Measurements from ENCODE around the gene DENND1A.

The DENND1A gene

GRCh38 chr9:123395689-123396511, 534.0 kb downstream of the DENND1A start:
- H3K9ac ChIP-seq (ENCODE audit: low read length), result no peak overlapping the region
- no peaks in the 10 kb centered on the region for H3K9me2 ChIP-seq (replicated peaks; ENCODE audit: insufficient read depth, low read length)
- H3K4me3 ChIP-seq (ENCODE audit: insufficient read depth, low read length, poor library complexity, severe bottlenecking), result no peak overlapping the region
- H3K36me3 ChIP-seq (ENCODE audit: low read length), result no peaks in the 10 kb centered on the region
- H3K4me2 ChIP-seq (ENCODE audit: low read depth, low read length, poor library complexity, severe bottlenecking), result no peak overlapping the region
- H3K79me2 ChIP-seq (ENCODE audit: insufficient read depth, low read length), result no peaks in the 10 kb centered on the region
- no peak overlapping the region for H3K27ac ChIP-seq (ENCODE audit: low read depth, low read length)
- no peak for TF ChIP-seq EZH2phosphoT487 (conservative IDR thresholded peaks at IDR 0.05; ENCODE audit: low read length)
- TF ChIP-seq, protein P1, sequence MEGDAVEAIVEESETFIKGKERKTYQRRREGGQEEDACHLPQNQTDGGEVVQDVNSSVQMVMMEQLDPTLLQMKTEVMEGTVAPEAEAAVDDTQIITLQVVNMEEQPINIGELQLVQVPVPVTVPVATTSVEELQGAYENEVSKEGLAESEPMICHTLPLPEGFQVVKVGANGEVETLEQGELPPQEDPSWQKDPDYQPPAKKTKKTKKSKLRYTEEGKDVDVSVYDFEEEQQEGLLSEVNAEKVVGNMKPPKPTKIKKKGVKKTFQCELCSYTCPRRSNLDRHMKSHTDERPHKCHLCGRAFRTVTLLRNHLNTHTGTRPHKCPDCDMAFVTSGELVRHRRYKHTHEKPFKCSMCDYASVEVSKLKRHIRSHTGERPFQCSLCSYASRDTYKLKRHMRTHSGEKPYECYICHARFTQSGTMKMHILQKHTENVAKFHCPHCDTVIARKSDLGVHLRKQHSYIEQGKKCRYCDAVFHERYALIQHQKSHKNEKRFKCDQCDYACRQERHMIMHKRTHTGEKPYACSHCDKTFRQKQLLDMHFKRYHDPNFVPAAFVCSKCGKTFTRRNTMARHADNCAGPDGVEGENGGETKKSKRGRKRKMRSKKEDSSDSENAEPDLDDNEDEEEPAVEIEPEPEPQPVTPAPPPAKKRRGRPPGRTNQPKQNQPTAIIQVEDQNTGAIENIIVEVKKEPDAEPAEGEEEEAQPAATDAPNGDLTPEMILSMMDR (IDR thresholded peaks at IDR 0.05; ENCODE audit: insufficient read depth, low read length, poor library complexity, severe bottlenecking), result no peak
- no peaks in the 10 kb centered on the region for H4K20me1 ChIP-seq (ENCODE audit: low read depth, low read length)
- H3K9me3 ChIP-seq (ENCODE audit: insufficient read depth, low read length), result no peaks in the 10 kb centered on the region
- no peak overlapping the region for H2AFZ ChIP-seq (ENCODE audit: low read depth, low read length, severe bottlenecking)
- no peaks in the 10 kb centered on the region for H3K27me3 ChIP-seq (ENCODE audit: low read length)
- no peaks in the 10 kb centered on the region for H3F3A ChIP-seq (ENCODE audit: insufficient read depth)

DNA sequence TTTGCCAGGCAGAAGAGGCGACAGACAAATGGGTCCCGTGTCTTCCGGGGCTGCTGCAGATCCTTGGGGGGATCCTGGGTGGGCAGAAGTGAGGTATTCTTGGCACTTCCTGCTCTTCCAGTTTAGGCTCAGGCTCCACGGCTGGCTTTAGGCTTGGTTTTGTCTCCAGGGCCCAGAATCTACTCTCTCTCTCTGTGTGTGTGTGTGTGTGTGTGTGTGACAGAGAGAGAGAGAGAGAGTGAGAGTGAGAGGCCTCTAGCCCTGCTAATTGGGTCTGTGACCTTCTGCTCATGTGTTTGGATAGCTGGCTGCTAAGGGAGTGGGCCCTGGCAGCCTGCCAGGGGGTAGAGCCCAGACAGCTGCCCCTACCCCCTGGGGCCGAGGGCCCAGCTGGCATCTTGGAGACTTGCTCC, 534.6 kb downstream of the DENND1A start:
- Histone ChIP-seq H3K9ac (ENCODE audit: low read length) (no peak overlapping the region), H3K4me3 (ENCODE audit: insufficient read depth, low read length, poor library complexity, severe bottlenecking) (no peak overlapping the region), H3F3A (ENCODE audit: insufficient read depth) (no peaks in the 10 kb centered on the region), H3K9me2 (replicated peaks; ENCODE audit: insufficient read depth, low read length) (no peaks in the 10 kb centered on the region), H3K9me3 (ENCODE audit: insufficient read depth, low read length) (no peaks in the 10 kb centered on the region), H2AFZ (ENCODE audit: low read depth, low read length, severe bottlenecking) (no peak overlapping the region), H4K20me1 (ENCODE audit: low read depth, low read length) (no peaks in the 10 kb centered on the region), H3K36me3 (ENCODE audit: low read length) (no peaks in the 10 kb centered on the region), H3K4me2 (ENCODE audit: low read depth, low read length, poor library complexity, severe bottlenecking) (no peak overlapping the region), H3K27ac (ENCODE audit: low read depth, low read length) (no peak overlapping the region), H3K27me3 (ENCODE audit: low read length) (no peaks in the 10 kb centered on the region), H3K79me2 (ENCODE audit: insufficient read depth, low read length) (no peaks in the 10 kb centered on the region)
- TF ChIP-seq EZH2phosphoT487 (conservative IDR thresholded peaks at IDR 0.05; ENCODE audit: low read length), result no peak
- TF ChIP-seq, protein P1 (IDR thresholded peaks at IDR 0.05; ENCODE audit: insufficient read depth, low read length, poor library complexity, severe bottlenecking), result no peak

DNA sequence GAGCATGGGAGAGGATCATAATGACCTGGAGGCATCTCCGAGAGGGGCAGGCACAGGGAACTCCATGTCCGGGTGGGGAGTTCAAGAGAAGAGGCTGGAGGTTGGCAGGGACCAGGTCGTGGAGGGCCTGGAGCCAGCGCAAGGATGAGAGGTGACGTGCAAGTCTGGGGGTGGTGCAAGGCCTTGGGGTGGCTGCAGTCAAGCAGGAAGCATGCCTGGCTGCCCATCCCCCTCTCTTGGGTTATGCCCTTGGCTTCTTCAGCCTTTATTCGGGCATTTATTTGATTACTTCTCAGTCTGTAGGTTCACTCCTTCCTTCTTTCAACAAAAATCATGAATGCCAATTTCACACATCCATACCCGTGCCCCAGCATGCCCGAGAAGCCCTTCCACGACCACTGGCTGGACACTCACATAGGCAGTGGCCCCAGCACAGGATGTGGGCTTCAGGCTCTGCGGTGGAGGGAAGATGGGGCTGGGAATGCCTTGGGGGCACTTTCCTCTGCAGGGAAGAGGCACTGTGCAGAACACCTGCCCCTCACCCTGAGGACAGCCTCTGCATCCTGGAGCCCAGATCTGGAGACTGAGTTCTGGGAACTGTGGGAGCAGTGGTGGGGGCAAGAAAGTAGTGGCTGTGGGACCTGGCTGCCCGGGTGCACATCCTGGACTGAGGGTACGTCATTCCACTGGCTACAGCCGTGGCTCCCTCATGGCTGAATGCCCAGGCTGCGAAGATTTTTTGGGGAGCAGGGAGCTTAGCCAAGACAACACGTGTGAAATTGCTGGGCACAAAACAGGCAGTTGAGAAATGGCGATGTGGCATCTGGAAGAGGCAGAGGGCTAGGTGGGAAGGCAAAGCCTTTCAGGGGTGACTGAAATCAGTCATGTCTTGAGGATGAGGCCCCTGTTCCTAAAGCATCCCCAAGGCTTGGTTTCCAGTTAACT, 535.4 kb downstream of the DENND1A start:
- Histone ChIP-seq H4K20me1 (ENCODE audit: low read depth, low read length) (no peaks in the 10 kb centered on the region), H3K4me2 (ENCODE audit: low read depth, low read length, poor library complexity, severe bottlenecking) (no peak overlapping the region), H3K9ac (ENCODE audit: low read length) (no peak overlapping the region)

More for the DNA sequence above, 535.4 kb downstream of the DENND1A start:
- no peaks in the 10 kb centered on the region for H3K9me2 ChIP-seq (replicated peaks; ENCODE audit: insufficient read depth, low read length)
- H3K9me3 ChIP-seq (ENCODE audit: insufficient read depth, low read length), result no peaks in the 10 kb centered on the region
- H3F3A ChIP-seq (ENCODE audit: insufficient read depth), result no peaks in the 10 kb centered on the region
- H3K36me3 ChIP-seq (ENCODE audit: low read length), result no peaks in the 10 kb centered on the region
- H3K27me3 ChIP-seq (ENCODE audit: low read length), result no peaks in the 10 kb centered on the region
- no peak overlapping the region for H2AFZ ChIP-seq (ENCODE audit: low read depth, low read length, severe bottlenecking)
- H3K27ac ChIP-seq (ENCODE audit: low read depth, low read length), result no peak overlapping the region
- TF ChIP-seq, protein P1 (IDR thresholded peaks at IDR 0.05; ENCODE audit: insufficient read depth, low read length, poor library complexity, severe bottlenecking), result no peak
- no peak for TF ChIP-seq EZH2phosphoT487 (conservative IDR thresholded peaks at IDR 0.05; ENCODE audit: low read length)
- H3K4me3 ChIP-seq (ENCODE audit: insufficient read depth, low read length, poor library complexity, severe bottlenecking), result no peak overlapping the region
- H3K79me2 ChIP-seq (ENCODE audit: insufficient read depth, low read length), result no peaks in the 10 kb centered on the region

Measured in SU-DHL-6 (cell line).